ENCODE measurements around the gene TLE5.
"Not testable (repeated sequence)": the region's sequence is repeated elsewhere in the genome, so short reads cannot be mapped to it uniquely, and the experiment has no call there.

Gene TLE5

GRCh38 chr19:3020321-3020960, 41.9 kb downstream of the TLE5 start:
- DNase-seq, result no peak

GRCh38 chr19:3019211-3019854, 43.0 kb downstream of the TLE5 start:
- DNase-seq, result no peak

GRCh38 chr19:3017923-3018322, 44.4 kb downstream of the TLE5 start:
- DNase-seq, result no peak

GRCh38 chr19:3015126-3016057, 46.9 kb downstream of the TLE5 start:
- no peak for DNase-seq

- DNase-seq, result no peak
These were observed 48.2 kb downstream of the TLE5 start for GRCh38 chr19:3014135-3014534.

GRCh38 chr19:3013263-3013725, 49.0 kb downstream of the TLE5 start:
- no peak for DNase-seq

GRCh38 chr19:3012621-3013262, 49.6 kb downstream of the TLE5 start:
- no peak for DNase-seq

GRCh38 chr19:3012059-3012458, 50.2 kb downstream of the TLE5 start:
- not testable (repeated sequence) for DNase-seq

- DNase-seq, result no peak
These were observed 51.4 kb downstream of the TLE5 start for GRCh38 chr19:3010871-3011270.

- no peak for DNase-seq
These were observed 53.3 kb downstream of the TLE5 start for GRCh38 chr19:3008994-3009393.

GRCh38 chr19:3007975-3008374, 54.3 kb downstream of the TLE5 start:
- DNase-seq, result no peak

GRCh38 chr19:3006075-3006767, 56.1 kb downstream of the TLE5 start:
- no peak for DNase-seq

- no peak for DNase-seq
These were observed 57.0 kb downstream of the TLE5 start for GRCh38 chr19:3005345-3005744.

- no peak for DNase-seq
These were observed 57.8 kb downstream of the TLE5 start for GRCh38 chr19:3004522-3004921.

GRCh38 chr19:3003046-3003445, 59.2 kb downstream of the TLE5 start:
- DNase-seq, result no peak

Data from NCI-H524 treated with DMSO at 0.1 percent for 48 hours (cell line).